Astrocyte (in vitro differentiated cells and primary cell): ENCODE data around the gene GNRHR.
"Not testable (repeated sequence)": the region's sequence is repeated elsewhere in the genome, so short reads cannot be mapped to it uniquely, and the experiment has no call there.

Source experiments
- EZH2 ChIP-seq: IDR thresholded peaks from 2 replicates; pipeline ENCODE4 v1.6.1; 2012; ENCODE audit warnings: mild to moderate bottlenecking, low read length, inconsistent platforms; ENCODE audit not compliant: insufficient read depth
- TF ChIP-seq, protein P1 (sequence below): IDR thresholded peaks from 2 replicates; pipeline ENCODE4 v1.5.1; 2011; ENCODE audit warnings: low read depth, mild to moderate bottlenecking, inconsistent platforms, low read length, moderate library complexity; ENCODE audit not compliant: insufficient read depth

DNA sequence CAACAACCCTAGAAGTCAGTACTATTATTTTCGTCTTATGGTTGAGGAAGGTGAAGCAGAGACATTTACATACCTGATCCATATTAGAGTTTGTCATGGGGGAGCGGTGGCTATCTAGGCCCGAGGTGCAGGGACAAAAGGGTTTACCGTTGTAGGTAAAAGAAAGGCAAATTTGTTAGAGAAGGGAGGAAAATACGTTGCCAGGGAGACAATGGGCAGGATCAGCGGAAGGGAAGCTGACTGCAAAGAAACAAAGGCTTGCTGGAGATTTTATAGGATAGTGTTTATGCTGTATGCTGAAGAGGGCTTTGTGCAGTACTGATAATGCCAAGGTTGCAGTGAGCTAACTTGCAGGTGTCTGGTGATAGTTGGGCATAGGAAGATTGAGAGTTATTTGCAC is 2.8 kb upstream of the GNRHR start:
- TF ChIP-seq, protein P1, sequence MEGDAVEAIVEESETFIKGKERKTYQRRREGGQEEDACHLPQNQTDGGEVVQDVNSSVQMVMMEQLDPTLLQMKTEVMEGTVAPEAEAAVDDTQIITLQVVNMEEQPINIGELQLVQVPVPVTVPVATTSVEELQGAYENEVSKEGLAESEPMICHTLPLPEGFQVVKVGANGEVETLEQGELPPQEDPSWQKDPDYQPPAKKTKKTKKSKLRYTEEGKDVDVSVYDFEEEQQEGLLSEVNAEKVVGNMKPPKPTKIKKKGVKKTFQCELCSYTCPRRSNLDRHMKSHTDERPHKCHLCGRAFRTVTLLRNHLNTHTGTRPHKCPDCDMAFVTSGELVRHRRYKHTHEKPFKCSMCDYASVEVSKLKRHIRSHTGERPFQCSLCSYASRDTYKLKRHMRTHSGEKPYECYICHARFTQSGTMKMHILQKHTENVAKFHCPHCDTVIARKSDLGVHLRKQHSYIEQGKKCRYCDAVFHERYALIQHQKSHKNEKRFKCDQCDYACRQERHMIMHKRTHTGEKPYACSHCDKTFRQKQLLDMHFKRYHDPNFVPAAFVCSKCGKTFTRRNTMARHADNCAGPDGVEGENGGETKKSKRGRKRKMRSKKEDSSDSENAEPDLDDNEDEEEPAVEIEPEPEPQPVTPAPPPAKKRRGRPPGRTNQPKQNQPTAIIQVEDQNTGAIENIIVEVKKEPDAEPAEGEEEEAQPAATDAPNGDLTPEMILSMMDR = not testable (repeated sequence)
- TF ChIP-seq EZH2 = not testable (repeated sequence)
